NCI-H1048 (cell line): Measurements from ENCODE around the gene VPS52.
"Not testable (repeated sequence)": the region's sequence is repeated elsewhere in the genome, so short reads cannot be mapped to it uniquely, and the experiment has no call there.

Source experiments
- DNase-seq: peaks from one replicate; lab custom pipeline; 2025; lab: John Stamatoyannopoulos, UW

The VPS52 gene

DNA sequence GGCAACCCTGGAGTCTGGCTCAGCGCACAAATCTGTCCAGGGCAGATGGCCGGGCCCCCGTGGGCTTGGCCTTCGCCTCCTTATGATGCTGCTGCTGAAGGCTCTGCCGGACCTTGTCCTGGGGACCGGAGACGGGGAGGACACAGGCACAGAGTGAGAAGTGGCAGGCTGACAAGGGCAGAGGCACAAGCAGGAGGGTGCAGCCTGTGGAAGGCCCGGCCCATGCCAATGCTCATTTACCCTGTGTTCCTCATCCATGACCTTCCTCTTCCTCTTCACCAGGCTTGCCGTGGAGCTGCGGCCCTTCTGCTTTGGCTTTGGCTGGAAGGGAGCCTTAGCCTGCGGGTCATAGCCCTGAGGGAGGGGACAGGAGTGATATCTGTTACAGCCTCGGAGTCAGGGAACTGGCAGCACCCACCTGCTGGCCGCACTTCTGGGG lies 7.6 kb upstream of the VPS52 start:
- DNase-seq: no peak

DNA sequence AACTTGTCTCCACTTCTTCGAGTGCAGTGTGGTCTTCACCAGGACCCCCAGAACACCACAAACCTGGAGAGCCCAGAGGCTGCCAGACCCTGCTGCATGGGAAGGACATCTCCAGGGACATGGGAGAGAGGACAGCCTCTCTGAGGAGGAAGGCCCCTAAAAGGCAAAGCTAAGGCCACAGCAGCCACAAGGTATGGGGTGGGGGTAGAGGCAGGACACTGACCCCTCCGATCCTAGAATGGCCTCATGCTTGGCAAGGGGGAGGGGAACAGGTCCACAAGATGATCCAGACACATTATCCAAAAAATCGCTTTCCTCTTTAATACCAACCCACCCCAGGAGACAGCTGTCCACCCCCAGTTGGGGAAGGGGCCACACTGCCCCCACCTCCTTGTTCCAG lies 7.1 kb upstream of the VPS52 start:
- DNase-seq: no peak

DNA sequence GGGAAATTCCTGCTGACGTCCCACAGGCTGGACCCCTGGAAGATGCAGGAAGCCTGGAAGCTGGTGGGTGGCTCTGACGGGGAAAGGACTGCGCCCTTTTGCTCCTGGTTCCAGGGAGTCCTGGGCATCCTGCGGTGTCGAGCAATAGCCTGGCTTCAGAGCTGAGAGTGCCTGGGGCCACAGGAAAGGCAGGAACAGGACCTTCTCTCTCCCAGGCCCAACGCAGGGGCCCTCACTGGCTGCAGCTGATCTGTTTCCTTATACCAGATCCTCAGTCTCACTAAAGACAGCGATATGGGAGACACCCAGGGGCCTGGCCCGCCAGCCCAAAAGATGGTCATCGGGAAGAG lies 6.7 kb upstream of the VPS52 start:
- DNase-seq: no peak

DNA sequence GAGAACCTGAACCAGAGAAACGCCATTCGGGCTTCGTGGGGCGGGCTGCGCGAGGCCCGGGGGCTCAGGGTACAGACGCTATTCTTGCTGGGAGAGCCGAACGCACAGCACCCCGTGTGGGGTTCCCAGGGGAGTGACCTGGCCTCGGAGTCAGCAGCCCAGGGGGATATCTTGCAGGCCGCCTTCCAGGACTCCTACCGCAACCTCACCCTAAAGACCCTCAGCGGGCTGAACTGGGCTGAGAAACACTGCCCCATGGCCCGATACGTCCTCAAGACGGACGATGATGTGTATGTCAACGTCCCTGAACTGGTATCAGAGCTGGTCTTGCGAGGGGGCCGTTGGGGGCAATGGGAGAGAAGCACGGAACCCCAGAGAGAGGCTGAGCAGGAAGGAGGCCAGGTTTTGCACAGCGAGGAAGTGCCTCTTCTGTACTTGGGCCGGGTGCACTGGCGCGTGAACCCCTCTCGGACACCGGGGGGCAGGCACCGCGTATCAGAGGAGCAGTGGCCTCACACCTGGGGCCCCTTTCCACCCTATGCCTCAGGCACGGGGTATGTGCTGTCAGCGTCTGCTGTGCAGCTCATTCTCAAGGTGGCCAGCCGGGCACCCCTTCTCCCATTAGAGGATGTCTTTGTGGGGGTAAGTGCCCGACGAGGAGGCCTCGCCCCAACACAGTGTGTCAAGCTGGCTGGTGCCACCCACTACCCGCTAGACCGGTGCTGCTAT lies 6.2 kb upstream of the VPS52 start:
- no peak for DNase-seq

DNA sequence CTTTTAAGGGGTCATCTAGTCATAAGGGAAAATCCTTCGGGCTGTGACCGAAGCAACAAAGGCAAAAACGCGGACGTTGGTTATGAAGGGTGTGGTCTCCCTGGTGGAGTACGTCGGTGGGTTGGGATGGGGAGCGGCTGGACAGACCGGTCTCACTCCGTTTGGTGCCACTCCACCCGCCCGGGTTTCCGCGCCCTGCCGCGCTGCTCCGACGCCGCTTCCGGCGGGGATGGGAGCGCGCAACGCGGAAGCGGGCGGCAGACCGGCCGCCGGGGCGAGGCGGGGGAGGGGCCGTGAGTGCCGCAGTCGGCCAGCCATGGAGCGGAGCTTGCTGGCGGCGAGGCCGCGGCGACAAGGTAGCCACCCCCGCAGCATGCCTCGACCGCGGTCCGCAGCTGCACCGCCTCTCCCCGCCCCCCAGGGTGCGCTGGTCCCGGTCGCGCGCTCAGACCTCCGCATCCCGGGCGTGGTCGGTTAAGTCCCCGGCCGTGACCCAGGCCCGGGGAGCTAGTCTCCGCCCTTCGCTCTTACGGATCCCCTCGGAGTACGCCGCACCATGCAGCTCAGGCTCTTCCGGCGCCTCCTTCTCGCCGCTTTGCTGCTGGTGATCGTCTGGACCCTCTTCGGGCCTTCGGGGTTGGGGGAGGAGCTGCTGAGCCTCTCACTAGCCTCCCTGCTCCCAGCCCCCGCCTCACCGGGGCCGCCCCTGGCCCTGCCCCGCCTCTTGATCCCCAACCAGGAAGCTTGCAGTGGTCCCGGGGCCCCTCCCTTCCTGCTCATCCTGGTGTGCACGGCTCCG lies 5.4 kb upstream of the VPS52 start, which contains the start of gene B3GALT4:
Gene B3GALT4 (plus strand): TSS at position 260 of the 799 bp plus-strand sequence. CDS start 297 bp downstream, at position 557.
- DNase-seq: peak; percentile 49

DNA sequence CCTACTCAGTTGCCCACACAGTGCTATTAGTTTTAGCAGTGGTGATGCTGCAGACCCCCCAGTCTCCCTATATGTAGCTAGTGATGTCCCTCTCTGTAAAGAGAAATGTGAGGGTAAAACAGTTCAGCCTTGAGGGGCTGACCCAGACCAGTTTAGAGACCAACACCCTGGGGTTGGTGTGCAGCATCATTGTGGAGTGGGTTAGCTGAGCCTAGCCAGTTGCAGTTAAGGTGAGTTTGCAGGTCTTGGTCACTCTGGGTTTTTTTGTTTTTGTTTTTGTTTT lies 4.8 kb upstream of the VPS52 start:
- DNase-seq: no peak

DNA sequence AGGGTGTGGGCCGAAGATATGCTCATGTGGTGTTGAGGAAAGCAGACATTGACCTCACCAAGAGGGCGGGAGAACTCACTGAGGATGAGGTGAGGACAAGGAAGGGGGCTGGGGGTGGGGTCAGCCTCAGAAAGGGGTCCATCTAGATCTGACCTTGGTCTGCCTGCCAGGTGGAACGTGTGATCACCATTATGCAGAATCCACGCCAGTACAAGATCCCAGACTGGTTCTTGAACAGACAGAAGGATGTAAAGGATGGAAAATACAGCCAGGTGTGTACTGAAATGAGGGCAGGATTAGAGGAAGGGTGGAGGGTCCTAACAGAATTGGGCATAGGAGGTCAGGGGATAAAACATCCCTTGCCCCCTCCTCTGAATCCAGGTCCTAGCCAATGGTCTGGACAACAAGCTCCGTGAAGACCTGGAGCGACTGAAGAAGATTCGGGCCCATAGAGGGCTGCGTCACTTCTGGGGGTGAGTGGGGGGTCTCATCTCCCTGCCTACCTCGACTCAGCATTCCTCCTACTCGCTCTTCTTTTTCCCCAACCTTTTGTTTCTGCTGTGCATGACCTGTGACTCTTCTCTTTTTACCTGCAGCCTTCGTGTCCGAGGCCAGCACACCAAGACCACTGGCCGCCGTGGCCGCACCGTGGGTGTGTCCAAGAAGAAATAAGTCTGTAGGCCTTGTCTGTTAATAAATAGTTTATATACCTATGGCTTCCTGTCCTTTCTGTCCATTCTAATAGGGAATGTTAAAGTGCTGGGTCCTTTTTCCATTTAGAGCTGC lies 4.3 kb upstream of the VPS52 start:
- DNase-seq: not testable (repeated sequence)

DNA sequence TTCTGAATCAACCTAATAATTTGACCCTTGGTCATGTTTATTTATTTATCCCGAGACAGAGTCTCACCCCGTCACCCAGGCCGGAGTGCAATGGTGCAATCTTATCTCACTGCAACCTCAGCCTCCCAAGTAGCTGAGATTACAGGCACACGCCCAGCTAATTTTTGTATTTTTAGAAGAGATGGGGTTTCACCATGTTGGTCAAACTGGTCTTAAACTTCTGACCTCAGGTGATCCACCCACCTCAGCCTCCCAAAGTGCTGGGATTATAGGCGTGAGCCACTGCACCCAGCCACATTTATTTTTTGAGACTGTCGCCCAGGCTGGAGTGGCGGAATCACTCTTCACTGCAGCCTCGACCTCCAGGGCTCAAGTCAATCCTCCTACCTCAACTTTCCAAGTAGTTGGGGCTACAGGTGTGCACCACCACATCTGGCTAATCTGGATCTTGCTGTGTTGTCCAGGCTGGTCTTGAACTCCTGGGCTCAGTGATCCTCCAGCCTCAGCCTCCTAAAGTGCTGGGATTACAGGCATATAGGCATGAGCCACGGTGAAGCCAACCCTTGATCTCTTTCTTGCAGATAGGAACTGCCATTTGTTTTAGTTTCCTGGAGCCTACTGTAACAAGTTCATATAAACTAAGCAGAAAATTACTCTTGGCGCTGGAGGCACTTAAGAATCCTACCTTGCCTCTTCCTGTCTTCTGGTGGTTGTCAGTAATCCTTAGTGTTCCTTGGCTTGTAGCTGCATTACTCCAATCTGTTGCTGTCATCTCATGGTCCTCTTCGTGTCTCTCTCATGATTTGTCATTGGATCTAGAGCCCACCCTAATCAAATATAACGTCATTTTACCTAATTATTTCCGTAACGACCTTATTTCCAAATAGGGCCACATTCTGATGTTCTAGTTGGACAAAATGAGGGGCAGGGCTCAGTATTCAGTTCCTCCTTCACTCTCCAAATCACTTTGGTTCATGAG lies 2.5 kb upstream of the VPS52 start:
- DNase-seq: no peak

DNA sequence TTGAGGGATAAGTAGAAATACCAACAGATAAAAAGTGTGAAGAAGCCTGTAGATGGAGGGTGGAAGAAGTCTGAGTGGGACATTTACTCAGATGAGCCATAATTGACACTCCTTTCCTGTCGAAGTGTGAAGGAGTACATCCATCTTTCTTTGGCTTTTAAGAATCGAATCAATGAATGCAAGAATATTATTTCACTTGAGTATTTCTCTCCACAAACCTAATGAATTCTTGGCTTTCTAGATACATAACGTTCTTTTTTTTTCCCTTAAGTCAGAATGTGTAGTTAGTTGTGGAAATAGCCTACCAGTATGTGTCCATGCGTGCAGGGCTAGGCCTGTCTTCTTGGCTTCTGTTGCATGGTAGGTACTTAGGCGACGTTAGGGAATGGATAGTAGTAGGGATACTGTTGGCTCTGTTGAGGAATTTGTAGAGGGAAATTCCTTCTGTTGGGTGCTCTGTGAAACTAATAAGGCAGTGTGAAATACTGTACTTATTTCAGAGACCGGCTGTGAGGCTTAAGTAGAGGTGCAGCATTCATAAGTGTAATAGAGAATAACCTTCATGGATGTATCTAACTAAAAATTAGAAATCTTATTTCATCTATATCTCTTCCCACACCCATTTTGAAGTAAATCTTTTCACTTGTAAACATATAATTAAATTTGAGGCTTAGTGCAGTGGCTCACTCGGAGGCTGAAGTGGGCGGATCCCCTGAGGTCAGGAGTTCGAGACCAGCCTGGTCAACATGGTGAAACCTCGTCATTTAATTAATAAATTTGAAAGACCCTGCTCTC lies 1.6 kb upstream of the VPS52 start:
- no peak for DNase-seq

DNA sequence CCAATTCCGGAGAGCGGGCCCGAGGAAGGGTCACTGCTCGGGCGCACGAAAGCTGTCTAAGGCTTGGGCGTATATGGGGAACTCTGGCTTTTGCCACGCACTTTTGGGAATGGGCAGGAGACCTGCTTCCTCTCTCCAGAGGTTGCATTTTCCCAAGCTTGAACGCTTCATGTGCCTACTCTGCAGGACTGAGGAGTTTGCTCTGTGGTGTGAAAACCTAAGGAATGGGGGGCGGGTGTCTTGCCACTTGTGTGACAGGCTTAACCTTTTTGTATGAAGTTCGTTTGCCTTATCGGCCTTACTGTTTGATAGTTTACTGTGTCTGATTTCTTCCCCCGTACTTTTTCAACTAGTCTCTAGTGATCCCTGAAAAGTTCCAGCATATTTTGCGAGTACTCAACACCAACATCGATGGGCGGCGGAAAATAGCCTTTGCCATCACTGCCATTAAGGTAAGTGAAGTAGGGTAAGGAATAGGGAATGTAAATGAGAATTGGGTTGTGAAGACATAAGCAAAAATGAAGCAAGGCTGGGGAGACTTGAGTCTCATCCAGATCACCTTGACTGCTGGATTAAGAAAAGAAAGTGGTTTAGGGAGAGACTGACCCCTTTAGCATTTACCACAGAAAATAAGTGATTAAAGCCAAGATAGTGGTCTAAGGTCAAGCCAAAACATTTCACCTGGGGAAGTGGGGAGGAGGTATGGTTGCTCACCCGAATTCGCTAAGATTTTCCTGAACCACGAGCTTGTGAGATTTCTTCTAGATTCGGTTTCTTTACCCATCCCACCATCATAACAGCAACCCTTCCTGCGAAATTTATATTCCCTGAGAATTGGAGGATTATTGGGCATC lies 826 bp upstream of the VPS52 start:
- no peak for DNase-seq

DNA sequence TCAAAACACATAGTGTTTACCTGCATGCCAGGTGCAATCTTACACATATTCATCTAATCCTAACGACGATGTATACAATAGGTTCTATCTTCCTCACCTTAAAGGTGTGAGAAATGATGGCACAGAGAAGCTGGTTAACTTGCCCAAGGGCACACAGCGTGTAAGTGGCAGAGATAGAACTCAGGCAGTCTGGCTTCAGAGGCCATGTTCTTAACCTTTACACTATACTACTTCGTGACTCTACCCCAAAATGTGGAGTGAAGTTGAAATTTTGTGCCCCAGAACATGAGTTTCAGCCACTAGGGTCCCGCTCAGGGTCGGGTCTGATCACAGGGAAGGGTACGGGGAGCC lies 584 bp downstream of the VPS52 start:
- no peak for DNase-seq

DNA sequence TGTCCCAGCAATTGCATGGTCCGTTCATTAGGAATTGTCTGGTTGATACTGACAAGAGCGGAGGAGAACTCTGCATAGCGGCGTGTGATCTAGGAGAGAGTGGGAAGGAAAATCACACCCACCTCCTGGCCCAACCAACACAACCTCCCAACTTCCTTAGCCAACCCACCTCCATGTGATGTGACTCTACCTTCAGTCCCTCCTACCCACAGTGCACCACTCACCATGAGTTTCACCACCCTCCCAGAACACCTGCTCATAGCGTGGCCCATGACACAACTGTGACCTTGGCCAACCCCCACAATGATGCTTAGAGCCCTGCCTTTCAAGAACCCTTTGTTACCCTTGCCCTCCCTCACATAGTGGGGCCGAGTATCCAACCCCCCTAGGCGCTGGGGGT lies 7.7 kb downstream of the VPS52 start:
- DNase-seq: no peak

DNA sequence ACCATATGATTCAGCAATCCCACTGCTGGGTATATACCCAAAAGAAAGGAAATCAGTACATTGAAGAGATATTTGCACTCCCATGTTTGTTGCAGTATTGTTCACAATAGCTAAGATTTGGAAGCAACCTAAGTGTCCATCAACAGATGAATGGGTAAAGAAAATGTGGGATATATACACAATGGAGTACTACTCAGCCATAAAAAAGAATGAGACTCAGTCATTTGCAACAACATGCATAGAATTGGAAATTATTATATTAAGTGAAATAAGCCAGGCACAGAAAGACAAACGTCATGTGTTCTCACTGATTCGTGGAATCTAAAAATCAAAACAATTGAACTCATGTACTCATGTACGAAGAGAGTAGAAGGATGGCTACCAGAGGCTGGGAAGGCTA lies 9.2 kb downstream of the VPS52 start:
- DNase-seq: not testable (repeated sequence)

DNA sequence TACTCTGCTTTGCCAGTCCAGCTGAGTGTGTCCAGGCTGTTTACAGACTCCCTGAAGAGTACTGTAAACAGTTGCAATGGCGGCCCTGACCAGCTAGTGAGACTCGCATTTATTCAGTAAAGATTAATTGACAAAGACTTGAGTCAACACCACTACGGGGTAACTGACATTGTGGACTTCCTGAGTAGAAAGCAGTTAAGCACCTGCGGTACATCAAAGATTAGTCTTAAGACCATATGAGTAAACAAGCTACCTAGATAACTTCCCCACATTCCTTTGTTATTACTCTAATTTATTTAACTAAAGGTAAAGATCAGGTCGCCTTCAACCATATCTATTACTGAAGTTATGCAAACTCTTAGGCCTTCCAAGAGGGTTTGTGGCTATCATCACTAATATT lies 12.6 kb downstream of the VPS52 start:
- DNase-seq: no peak

DNA sequence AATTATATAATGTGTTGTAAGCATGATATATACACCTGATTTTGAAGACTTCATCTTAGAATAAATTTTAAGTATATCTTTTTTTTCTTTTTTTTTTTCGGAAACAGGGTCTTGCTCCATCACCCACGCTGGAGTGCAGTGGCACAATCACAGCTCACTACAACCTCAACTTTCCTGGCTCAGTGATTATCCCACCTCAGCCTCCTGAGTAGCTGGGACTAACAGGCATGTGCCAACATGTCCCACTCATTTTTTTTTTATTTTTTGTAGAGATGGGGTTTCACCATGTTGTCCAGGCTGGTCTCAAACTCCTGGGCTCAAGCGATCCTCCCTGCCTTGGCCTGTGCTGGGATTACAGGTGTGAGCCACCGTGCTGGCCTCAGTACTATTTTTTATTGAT lies 17.1 kb downstream of the VPS52 start:
- DNase-seq: no peak

DNA sequence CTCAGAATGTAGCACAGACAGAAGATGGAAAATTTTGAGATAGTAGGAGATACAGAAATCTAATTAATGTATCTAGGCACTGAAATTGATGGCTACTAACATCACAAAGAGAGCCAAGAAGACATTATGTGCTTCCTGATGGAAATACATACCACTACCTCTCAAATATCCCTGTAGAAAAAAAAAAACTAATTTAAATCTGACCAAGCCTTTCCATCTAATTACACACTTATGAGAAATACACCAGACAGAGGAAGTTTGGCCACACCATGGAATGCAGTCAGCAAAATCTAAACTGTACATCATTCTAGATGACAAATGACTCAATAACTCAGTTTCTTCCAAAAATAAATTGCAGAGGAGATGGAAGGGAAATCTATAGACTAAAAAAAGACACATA lies 18.9 kb downstream of the VPS52 start:
- DNase-seq: no peak

DNA sequence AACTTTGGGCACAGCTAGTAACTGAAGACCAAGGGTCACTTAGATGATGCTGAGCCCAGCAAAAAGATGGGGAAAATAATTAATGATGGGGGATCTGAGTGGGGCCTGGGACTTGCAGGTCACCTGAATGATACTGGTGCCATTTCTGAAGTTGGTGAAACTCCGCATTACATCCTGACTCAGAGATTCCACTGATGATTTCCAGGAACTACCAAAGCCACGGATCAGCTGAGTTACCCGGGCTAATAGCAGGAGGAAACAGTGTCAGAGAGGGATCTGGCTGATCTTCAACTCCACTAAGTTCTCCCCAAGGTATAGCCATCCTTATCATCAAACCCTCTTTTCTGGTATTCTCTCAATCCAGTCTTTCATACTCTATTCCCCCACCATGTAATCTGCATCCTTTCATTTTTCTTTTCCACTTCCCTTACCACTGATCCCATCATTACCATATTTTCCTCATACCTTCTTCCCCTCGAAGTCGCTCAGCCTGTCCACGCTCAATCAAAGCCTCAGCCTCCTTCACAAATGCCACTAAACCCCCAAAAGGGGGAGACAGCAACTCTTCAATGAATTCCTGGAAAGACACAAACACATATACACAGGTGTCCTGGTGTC lies 20.2 kb downstream of the VPS52 start:
- DNase-seq: no peak

DNA sequence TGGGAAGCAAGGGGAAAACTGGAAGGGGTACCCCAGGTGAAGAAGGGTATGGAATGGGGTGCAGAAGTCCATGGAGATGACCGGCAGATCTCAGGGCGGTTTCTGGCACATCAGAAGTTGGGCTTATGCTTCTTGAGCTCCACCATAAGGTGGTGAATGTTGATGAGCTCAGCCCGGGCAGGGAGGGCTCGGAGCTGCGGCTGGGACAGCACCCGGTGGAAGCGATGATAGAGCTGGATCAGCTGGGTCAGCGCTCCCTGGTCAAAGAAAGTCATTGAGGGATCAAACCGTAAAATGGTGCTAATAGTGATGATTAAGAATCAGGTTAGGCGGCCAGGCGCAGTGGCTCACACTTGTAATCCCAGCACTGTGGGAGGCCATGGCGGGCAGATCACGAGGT lies 20.9 kb downstream of the VPS52 start:
- no peak for DNase-seq

DNA sequence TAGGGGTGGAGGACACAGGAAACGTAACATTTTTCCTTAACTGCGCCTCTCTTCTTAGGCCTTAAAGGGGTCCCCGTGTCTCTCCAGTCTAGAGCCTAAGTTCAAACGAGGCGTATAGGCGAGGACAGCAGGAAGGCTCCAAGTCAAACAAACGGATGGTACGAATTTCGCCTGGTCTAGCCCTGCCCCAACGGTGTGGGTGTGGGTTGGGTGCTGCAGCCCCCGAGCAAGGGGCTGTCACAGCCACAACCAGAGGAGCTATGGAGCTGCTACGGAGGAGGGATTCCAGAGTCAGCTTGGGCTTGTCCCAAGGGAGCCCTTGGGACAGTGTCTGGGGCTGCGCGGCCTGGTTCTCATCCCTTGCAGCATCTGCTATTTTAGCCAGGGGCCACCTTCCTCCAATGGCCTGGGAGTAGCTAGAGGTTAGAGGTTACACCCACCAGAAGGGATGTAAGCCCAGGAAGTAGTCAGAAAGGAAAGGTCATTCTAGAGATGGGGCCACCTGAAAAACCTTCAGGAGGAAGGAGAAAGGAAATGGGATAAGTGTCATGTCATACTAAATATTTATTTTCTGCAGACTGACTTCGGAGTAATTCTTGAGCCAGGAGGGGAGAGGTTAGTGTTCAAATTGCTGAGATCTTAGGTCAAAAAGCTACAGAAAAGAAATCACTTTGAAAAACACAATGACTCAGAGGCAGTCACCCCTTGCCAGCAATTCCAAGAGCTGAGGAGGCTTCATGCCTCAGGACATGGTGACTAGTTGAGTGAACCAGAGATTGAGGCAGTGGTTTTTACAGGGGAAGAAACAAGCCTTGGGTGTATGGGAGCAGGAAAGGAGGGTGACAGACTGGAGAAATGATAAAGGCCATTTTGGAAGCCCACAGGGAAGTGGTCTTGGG lies 21.7 kb downstream of the VPS52 start:
- no peak for DNase-seq
